Measurements from ENCODE around the gene SPTBN5.
A peak's percentile ranks its signal among the peaks of the same experiment; 100 is the strongest.

The SPTBN5 gene

DNA sequence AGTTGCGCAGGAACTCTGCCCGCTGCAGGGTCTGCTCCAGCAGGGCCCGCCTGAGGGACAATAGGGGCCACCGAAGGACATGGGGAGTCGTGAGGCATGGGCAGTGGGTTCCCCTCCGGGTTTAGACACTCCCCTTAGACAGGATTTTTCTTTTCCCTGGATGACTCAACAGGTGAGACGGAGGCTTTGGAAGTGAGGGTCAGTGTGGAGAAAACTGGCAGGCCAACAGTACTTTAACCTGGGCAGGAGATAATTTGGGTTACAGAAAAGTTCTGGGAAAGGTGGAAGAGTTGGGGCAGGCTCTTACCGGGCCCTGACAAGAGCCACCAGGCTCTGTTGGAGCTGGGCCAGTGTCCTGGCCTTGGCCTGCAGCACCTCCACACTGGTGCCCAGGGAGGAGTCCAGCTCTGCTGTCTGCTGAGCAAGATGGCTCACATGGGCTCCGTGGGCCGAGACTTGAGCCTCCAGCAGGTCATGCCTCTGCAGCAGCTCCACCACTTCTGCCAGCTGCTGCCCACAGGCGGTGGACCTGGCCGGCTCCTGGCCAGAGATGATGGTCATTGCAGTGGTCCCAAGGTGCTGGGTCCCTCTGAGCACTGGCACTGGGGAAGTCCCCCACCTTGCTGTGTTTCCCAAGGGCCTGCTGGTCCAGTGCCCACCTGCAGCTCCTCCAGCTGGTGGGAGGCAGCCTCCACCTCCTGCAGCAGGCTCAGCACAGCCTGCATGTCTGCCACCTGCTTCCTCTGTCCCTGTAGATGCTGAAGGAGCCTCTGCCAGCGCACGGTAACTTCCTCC, 11.0 kb downstream of the SPTBN5 start:
- DNase-seq = peak; percentile 19

- DNase-seq = no peak
Observed at GRCh38 chr15:41881920-41882688, 11.7 kb downstream of the SPTBN5 start.

- no peak for DNase-seq
Observed at GRCh38 chr15:41881550-41881919, 12.3 kb downstream of the SPTBN5 start.

DNA sequence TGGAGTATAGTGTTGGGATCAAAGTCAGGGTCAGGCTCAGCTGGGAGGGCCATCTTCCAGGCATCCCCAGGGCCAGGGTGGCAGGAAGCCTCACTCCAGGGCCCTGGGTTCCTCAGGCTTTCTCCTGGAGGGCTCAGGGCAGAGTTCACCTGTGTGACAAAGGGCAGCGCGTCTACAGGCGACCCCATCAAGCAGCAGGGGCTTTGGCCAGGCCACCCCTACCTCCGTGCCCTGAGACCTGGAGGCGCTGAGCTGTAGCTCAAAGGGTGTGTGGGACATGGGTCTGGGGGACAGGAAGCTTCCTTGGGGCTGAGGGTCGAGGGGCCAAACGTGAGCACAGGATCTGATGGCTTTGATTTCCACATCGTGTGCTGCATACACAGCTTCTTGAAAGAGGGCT, 12.8 kb downstream of the SPTBN5 start:
- no peak for DNase-seq

- no peak for DNase-seq
Observed at GRCh38 chr15:41880156-41880877, 13.5 kb downstream of the SPTBN5 start.

GRCh38 chr15:41879321-41879845, 14.5 kb downstream of the SPTBN5 start:
- no peak for DNase-seq

DNA sequence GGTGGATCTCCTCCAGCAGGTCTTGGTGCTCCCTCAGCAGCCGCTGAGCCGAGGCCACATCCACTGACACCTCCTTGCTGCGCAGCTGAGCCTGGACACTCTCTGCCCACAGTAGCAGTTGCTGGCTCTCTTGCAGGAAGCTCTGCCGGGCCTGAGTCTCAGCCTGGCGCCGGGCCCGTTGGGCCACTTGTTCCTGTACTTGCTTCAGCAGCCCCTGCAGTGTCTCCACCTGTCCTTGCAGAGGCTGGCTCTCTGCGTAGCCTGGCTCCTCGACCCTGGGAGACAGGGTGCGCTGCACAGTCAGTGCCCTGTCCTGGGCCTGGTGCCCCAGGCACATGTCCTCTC, 15.5 kb downstream of the SPTBN5 start:
- DNase-seq = no peak

GRCh38 chr15:41877631-41878354, 16.1 kb downstream of the SPTBN5 start:
- DNase-seq = no peak

DNA sequence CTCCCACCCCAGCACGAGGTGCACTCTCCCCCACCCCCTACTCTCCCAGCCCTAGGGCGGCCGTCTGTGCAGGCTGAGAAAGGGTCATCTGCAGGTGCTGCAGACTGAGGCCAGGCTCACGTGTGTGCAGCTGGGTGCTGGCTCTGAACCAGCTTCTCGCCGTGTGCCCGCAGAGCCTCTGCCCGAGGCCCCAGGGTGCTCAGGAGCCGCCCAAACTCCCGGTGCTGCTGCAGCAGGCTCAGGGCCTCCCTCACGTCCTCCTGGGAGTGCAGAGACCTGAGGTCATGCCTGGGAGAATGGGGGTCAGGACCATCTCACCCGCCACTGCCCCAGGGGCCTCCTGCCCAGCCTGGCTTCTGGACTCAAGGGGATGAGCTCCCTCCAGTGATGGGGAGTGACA, 17.2 kb downstream of the SPTBN5 start:
- DNase-seq = peak; percentile 58

- DNase-seq = no peak
Observed at GRCh38 chr15:41876007-41876406, 17.8 kb downstream of the SPTBN5 start.

DNA sequence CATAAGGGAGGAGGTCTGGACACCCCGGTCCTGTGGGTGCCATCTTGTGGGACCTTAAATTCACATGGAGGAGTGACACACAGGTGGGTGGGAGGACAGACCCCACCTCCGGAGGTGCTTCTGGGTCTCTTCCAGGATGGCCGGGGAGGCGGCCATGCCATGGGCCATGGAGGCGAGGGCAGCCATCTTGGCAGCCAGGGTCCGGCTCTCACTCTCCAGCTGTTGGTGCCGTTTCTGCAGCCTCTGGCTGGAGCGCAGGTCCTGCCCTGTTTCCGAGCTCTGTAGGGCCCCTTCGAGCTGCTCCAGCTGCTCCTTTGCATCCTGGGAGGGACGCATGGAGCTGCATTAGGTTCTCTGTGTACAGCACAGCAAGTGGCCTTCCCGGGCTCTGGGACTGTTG, 19.1 kb downstream of the SPTBN5 start:
- DNase-seq = no peak

DNA sequence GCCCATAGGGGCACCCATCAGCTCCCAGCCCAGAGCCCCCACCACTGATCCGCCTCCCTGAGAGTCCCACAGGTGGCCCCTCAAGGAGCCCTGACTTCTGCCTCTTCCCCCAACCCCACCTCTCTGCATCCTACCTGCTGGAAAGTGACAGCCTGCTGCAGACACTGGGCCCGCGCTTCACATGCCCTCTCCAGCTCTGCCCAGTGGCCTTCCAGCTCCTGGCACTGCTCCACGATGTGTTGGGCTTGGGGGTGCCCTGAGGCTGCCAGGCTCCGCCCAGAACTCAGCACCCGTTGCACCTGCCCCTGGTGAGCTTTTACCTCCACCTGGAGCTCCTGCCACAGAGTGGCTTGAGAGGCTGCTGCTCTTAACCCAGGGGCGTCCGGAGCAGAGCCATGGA, 20.1 kb downstream of the SPTBN5 start:
- peak; percentile 60 for DNase-seq

GRCh38 chr15:41872166-41872747, 21.6 kb downstream of the SPTBN5 start:
- DNase-seq = no peak

GRCh38 chr15:41871175-41871905, 22.5 kb downstream of the SPTBN5 start:
- no peak for DNase-seq

- no peak for DNase-seq
Observed at GRCh38 chr15:41870689-41871081, 23.2 kb downstream of the SPTBN5 start.

GRCh38 chr15:41869770-41870688, 23.8 kb downstream of the SPTBN5 start:
- DNase-seq = no peak

GRCh38 chr15:41868321-41868720, 25.5 kb downstream of the SPTBN5 start:
- no peak for DNase-seq

DNA sequence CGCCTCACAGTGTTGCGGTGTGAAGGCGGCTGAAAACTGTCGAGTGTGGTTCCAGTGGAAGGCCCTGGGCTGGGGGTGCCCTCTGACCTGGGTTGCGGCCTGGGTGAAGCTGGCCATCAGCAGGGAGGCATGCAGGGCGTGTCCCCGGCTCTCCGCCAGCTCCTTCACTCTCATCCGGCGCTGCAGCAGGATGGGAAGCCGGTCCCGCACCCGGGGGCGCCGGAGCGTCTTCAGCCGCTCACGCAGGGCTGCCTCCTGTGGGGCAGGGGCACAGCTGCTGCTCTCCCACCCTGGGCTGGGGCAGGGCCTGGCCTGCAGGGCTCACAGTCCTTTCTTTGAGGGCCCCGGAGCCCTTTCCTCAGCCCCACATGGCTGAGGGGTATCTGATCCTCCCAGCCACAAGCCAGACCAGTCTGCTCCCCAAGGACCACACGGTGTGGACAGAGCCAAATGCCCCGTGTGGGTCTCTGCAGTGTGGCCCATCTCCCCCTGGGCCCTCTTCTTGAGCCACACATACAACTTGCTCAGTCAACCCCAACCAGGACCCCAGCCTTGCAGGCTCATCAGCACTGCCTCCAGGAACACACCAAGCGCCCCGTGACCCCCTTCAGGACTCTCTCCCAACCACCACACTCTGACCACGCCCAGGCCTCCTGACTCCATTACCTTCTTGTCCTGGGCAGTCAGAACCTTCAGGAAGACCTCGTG, 26.8 kb downstream of the SPTBN5 start:
- DNase-seq = no peak

DNA sequence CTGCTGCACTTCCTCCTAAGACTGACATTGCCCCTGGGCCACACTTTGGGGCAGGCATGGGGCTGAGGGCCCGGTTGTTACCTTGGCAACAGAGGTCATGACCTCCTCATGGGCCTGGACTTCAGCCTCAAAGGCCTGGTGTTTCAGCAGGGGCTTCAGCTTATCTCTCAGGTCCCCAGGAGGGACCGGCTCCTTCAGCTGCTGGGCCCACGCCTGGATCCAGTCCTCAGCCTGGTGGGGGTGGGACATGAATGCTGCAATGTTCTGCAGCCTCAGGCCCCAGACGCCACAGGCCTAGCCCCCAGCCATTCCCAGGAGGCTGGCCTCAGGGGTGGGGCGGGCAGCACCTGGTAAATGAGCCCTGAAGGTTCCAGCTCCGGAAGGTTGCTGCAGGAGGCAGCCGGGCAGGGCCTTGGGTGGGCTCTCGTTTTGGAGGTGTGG, 27.6 kb downstream of the SPTBN5 start:
- DNase-seq = no peak

DNA sequence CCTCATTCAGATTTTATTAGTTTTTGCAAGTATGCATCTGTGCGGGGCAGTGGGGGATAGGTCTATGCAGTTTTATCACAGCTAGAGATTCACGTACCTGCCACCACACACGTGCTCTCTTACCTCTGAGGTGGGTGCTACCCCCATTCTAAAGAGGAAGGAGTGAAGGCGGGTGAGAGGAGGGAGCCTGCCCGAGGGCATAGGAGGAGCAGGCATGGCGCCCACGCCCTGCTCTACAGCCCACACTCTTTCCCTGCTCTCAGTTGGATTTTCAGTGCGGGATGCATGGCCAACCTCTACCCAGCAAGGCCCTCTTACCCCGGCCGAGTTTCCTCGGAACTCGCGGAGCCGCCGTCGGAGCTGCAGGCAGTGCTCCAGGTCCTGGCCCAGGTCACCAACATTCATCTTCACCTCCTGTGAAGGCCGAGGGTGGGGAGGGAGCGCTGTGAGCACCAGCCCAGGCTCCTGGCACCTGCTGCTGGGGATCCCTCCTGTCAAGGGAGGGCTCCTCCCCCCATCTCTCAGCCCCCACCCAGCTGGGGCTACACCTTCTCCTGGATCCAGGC, 28.3 kb downstream of the SPTBN5 start:
- no peak for DNase-seq

Measured in COR-L47 (cell line).